Suprapubic skin (tissue), 4 donors: ENCODE data around the gene ZNF692.

Experiments
- CTCF ChIP-seq, 2 donors: fragments of 200-600 bp in 1 of 2; fragments of 450-650 bp in 1 of 2; sonication (generic) in 1 of 2; IDR thresholded peaks; one replicate each; pipeline ENCODE4 v1.5.1; 2016 to 2019; ENCODE audit warnings: antibody characterized with exemption in 2 of 2, mild to moderate bottlenecking in 1 of 2, moderate library complexity in 1 of 2
- POLR2A ChIP-seq, 2 donors: fragments of 450-650 bp; IDR thresholded peaks; one replicate each; pipeline ENCODE4 v1.6.1; 2017; ENCODE audit warnings: antibody characterized with exemption in 2 of 2, mild to moderate bottlenecking in 2 of 2, moderate library complexity in 2 of 2
- POLR2AphosphoS5 ChIP-seq, 3 donors: sonication (generic); formaldehyde crosslinking; IDR thresholded peaks; one replicate each; pipeline ENCODE4 v1.6.1; 2017; ENCODE audit warnings: antibody characterized with exemption in 3 of 3

- TF ChIP-seq CTCF (IDR thresholded peaks at IDR 0.05) (no peak), POLR2AphosphoS5 (IDR thresholded peaks at IDR 0.05) (no peak), POLR2A (IDR thresholded peaks at IDR 0.05) (no peak)
Observed at GRCh38 chr1:248822148-248823032, 36.5 kb downstream of the ZNF692 start.
